Astrocyte of the cerebellum (primary cell): ENCODE results near the gene HBS1L.

Source experiments
- DNase-seq: peaks from one replicate; pipeline ENCODE4 v3.0.0-alpha.2; 2011; ENCODE audit warnings: low read depth
- H3K4me3 ChIP-seq: 2 replicates; pipeline ENCODE4 v1.5.1; 2011; ENCODE audit warnings: mild to moderate bottlenecking, low read depth, low read length, moderate library complexity
- CTCF ChIP-seq: IDR thresholded peaks from 2 replicates; pipeline ENCODE4 v1.5.1; 2012; ENCODE audit warnings: low read length, low read depth, moderate library complexity, mild to moderate bottlenecking; ENCODE audit errors: missing control alignments
- in situ Hi-C: cut with HindIII; loops from 2 replicates; pipeline ENCODE4 v1.10.0; 2017; ENCODE audit warnings: low sequenced_read_pairs

Gene HBS1L

GRCh38 chr6:135084001-135084915, 29.6 kb upstream of the HBS1L start:
- no peak overlapping the region for H3K4me3 ChIP-seq
- DNase-seq, result no peak
- no peak for TF ChIP-seq CTCF
- in situ Hi-C loops, result no loop called here

- in situ Hi-C loops, result no loop called here
Measured at GRCh38 chr6:135081966-135082365, 27.3 kb upstream of the HBS1L start.

GRCh38 chr6:135075018-135075417, 20.4 kb upstream of the HBS1L start:
- TF ChIP-seq CTCF, result no peak
- no peak for DNase-seq
- in situ Hi-C loops, result no loop called here
- no peak overlapping the region for H3K4me3 ChIP-seq

More at GRCh38 chr6:135081966-135082365, 27.3 kb upstream of the HBS1L start:
- TF ChIP-seq CTCF, result no peak
- no peak for DNase-seq
- no peak overlapping the region for H3K4me3 ChIP-seq

GRCh38 chr6:135073756-135074393, 19.3 kb upstream of the HBS1L start:
- in situ Hi-C loops, result no loop called here
- no peak for DNase-seq
- no peak overlapping the region for H3K4me3 ChIP-seq
- TF ChIP-seq CTCF, result no peak

- no peak for TF ChIP-seq CTCF
- in situ Hi-C loops, result no loop called here
- H3K4me3 ChIP-seq, result no peak overlapping the region
- DNase-seq, result no peak
Measured at GRCh38 chr6:135073217-135073616, 18.6 kb upstream of the HBS1L start.

GRCh38 chr6:135072753-135073152, 18.1 kb upstream of the HBS1L start:
- no peak for DNase-seq
- TF ChIP-seq CTCF, result no peak

More at GRCh38 chr6:135072753-135073152, 18.1 kb upstream of the HBS1L start:
- in situ Hi-C loops, result no loop called here
- no peak overlapping the region for H3K4me3 ChIP-seq
